ENCODE measurements around the gene ANKS3. TPM values are rescaled to one million over a fixed set of nuclear protein-coding genes. Genes with fewer than 3 reads are reported as not detected.
A peak's percentile ranks its signal among the peaks of the same experiment; 100 is the strongest.
"Not testable (repeated sequence)": the region's sequence is repeated elsewhere in the genome, so short reads cannot be mapped to it uniquely, and the experiment has no call there.

The ANKS3 gene
- total RNA-seq, 1 donor from 2014 or later, result 28.6 TPM

GRCh38 chr16:4651827-4652226 lies 82.2 kb downstream of the ANKS3 start:
- no peak overlapping the region for H3K4me3 ChIP-seq (ENCODE audit: low read depth, low read length)
- TF ChIP-seq CTCF (IDR thresholded peaks at IDR 0.05; ENCODE audit: insufficient read depth, low read length, poor library complexity, severe bottlenecking), result no peak
- no peak for DNase-seq (ENCODE audit: low read depth)
- H3K36me3 ChIP-seq (ENCODE audit: control insufficient read depth, insufficient read depth, low read length), result peaks cover 2% of the 10 kb centered on the region
- H3K27me3 ChIP-seq (ENCODE audit: control insufficient read depth, insufficient read depth, low read length), result no peaks in the 10 kb centered on the region

- not testable (repeated sequence) for DNase-seq (ENCODE audit: low read depth); H3K36me3 ChIP-seq (ENCODE audit: control insufficient read depth, insufficient read depth, low read length); H3K4me3 ChIP-seq (ENCODE audit: low read depth, low read length); H3K27me3 ChIP-seq (ENCODE audit: control insufficient read depth, insufficient read depth, low read length)
- peak; percentile 80 for TF ChIP-seq CTCF (IDR thresholded peaks at IDR 0.05; ENCODE audit: insufficient read depth, low read length, poor library complexity, severe bottlenecking)
Observed at GRCh38 chr16:4650443-4651074, 83.5 kb downstream of the ANKS3 start.

- no peaks in the 10 kb centered on the region for H3K27me3 ChIP-seq (ENCODE audit: control insufficient read depth, insufficient read depth, low read length)
- no peak for TF ChIP-seq CTCF (IDR thresholded peaks at IDR 0.05; ENCODE audit: insufficient read depth, low read length, poor library complexity, severe bottlenecking)
- no peak for DNase-seq (ENCODE audit: low read depth)
- no peaks in the 10 kb centered on the region for H3K36me3 ChIP-seq (ENCODE audit: control insufficient read depth, insufficient read depth, low read length)
- no peak overlapping the region for H3K4me3 ChIP-seq (ENCODE audit: low read depth, low read length)
Observed at GRCh38 chr16:4649744-4650442, 84.2 kb downstream of the ANKS3 start.

GRCh38 chr16:4648917-4649316 lies 85.2 kb downstream of the ANKS3 start:
- no peak for TF ChIP-seq CTCF (IDR thresholded peaks at IDR 0.05; ENCODE audit: insufficient read depth, low read length, poor library complexity, severe bottlenecking)
- H3K36me3 ChIP-seq (ENCODE audit: control insufficient read depth, insufficient read depth, low read length), result no peaks in the 10 kb centered on the region
- no peaks in the 10 kb centered on the region for H3K27me3 ChIP-seq (ENCODE audit: control insufficient read depth, insufficient read depth, low read length)
- DNase-seq (ENCODE audit: low read depth), result no peak
- no peak overlapping the region for H3K4me3 ChIP-seq (ENCODE audit: low read depth, low read length)

GRCh38 chr16:4647644-4647980 lies 86.5 kb downstream of the ANKS3 start:
- no peak for DNase-seq (ENCODE audit: low read depth)
- TF ChIP-seq CTCF (IDR thresholded peaks at IDR 0.05; ENCODE audit: insufficient read depth, low read length, poor library complexity, severe bottlenecking), result no peak
- H3K27me3 ChIP-seq (ENCODE audit: control insufficient read depth, insufficient read depth, low read length), result no peaks in the 10 kb centered on the region
- H3K36me3 ChIP-seq (ENCODE audit: control insufficient read depth, insufficient read depth, low read length), result no peaks in the 10 kb centered on the region
- no peak overlapping the region for H3K4me3 ChIP-seq (ENCODE audit: low read depth, low read length)

Data from kidney epithelial cell (primary cell).